OCI-LY3 (cell line): ENCODE results near the gene TMEM108.
A peak's percentile ranks its signal among the peaks of the same experiment; 100 is the strongest.

Source experiments
- H2AFZ ChIP-seq: fragments of 200-600, 300-600 bp; shearing (Covaris generic); 2 replicates; pipeline ENCODE4 v1.6.0; 2014; ENCODE audit warnings: antibody characterized with exemption, low read depth, low read length
- H3K27ac ChIP-seq: fragments of 200-600, 300-600 bp; sonication (generic); 2 replicates; pipeline ENCODE4 v1.5.1; 2014; ENCODE audit warnings: mild to moderate bottlenecking, low read length, moderate library complexity, mixed read lengths
- H3K27me3 ChIP-seq: fragments of 200-600, 300-600 bp; sonication (generic); 2 replicates; pipeline ENCODE4 v1.6.1; 2014; ENCODE audit warnings: low read depth, low read length, mixed read lengths
- H3K36me3 ChIP-seq: fragments of 200-600, 300-600 bp; sonication (generic); replicated peaks from 2 replicates; pipeline ENCODE3; 2014; ENCODE audit warnings: low read depth, low read length, mixed read lengths
- H3K4me1 ChIP-seq: fragments of 300-600, 200-600 bp; sonication (generic); 2 replicates; pipeline ENCODE4 v1.6.1; 2014; ENCODE audit warnings: low read length, mixed read lengths
- H3K4me2 ChIP-seq: fragments of 200-600, 300-600 bp; sonication (generic); 2 replicates; pipeline ENCODE4 v1.6.1; 2014; ENCODE audit warnings: low read length, mixed read lengths
- H3K4me3 ChIP-seq: fragments of 300-600, 200-600 bp; sonication (generic); 2 replicates; pipeline ENCODE4 v1.5.1; 2014; ENCODE audit warnings: antibody characterized with exemption, mild to moderate bottlenecking, low read length, moderate library complexity
- H3K79me2 ChIP-seq: fragments of 300-600, 200-600 bp; shearing (Covaris generic); 2 replicates; pipeline ENCODE4 v1.6.1; 2014; ENCODE audit warnings: mild to moderate bottlenecking, low read length, mixed read lengths
- H3K9ac ChIP-seq: fragments of 300-600, 200-600 bp; shearing (Covaris generic); 2 replicates; pipeline ENCODE4 v1.6.0; 2014; ENCODE audit warnings: mild to moderate bottlenecking, low read length, moderate library complexity
- H3K9me3 ChIP-seq: fragments of 200-600, 300-600 bp; shearing (Covaris generic); 2 replicates; pipeline ENCODE4 v1.6.1; 2014; ENCODE audit warnings: low read length, mixed read lengths; ENCODE audit not compliant: insufficient read depth
- H4K20me1 ChIP-seq: fragments of 200-600, 300-600 bp; sonication (generic); 2 replicates; pipeline ENCODE4 v1.6.1; 2016; ENCODE audit warnings: low read length, mixed read lengths; ENCODE audit not compliant: insufficient read depth
- EZH2phosphoT487 ChIP-seq: fragments of 200-600 bp; shearing (Covaris generic); IDR thresholded peaks from 2 replicates; pipeline ENCODE4 v1.6.1; 2018; ENCODE audit warnings: antibody characterized with exemption, mixed run types, low read depth
- TF ChIP-seq, protein P1 (sequence below): fragments of 200-600, 300-600 bp; sonication (generic); IDR thresholded peaks from 2 replicates; pipeline ENCODE4 v1.5.1; 2014; ENCODE audit warnings: antibody characterized with exemption, low read length, low read depth

Gene TMEM108

DNA sequence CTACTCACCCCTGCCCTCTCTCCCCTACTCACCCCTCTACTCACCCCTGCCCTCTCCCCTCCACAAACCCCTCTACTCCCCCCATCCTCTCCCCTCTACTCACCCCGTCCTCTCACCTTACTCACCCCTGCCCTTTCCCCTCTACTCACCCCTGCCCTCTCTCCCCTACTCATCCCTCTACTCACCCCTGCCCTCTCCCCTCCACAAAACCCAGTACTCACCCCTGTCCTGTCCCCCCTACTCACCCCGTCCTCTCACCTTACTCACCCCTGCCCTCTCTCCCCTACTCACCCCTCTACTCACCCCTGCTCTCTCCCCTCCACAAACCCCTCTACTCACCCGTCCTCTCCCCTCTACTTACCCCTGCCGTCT lies 375.8 kb downstream of the TMEM108 start:
- Histone ChIP-seq H3K27me3 (peaks cover 23% of the 10 kb centered on the region), H3K9ac (no peak overlapping the region), H3K27ac (no peak overlapping the region), H3K36me3 (no peaks in the 10 kb centered on the region), H3K4me3 (no peak overlapping the region), H3K79me2 (no peaks in the 10 kb centered on the region), H2AFZ (no peak overlapping the region), H3K4me2 (no peak overlapping the region), H3K4me1 (no peaks in the 10 kb centered on the region), H4K20me1 (no peaks in the 10 kb centered on the region), H3K9me3 (no peaks in the 10 kb centered on the region)
- TF ChIP-seq, protein P1, sequence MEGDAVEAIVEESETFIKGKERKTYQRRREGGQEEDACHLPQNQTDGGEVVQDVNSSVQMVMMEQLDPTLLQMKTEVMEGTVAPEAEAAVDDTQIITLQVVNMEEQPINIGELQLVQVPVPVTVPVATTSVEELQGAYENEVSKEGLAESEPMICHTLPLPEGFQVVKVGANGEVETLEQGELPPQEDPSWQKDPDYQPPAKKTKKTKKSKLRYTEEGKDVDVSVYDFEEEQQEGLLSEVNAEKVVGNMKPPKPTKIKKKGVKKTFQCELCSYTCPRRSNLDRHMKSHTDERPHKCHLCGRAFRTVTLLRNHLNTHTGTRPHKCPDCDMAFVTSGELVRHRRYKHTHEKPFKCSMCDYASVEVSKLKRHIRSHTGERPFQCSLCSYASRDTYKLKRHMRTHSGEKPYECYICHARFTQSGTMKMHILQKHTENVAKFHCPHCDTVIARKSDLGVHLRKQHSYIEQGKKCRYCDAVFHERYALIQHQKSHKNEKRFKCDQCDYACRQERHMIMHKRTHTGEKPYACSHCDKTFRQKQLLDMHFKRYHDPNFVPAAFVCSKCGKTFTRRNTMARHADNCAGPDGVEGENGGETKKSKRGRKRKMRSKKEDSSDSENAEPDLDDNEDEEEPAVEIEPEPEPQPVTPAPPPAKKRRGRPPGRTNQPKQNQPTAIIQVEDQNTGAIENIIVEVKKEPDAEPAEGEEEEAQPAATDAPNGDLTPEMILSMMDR: no peak

DNA sequence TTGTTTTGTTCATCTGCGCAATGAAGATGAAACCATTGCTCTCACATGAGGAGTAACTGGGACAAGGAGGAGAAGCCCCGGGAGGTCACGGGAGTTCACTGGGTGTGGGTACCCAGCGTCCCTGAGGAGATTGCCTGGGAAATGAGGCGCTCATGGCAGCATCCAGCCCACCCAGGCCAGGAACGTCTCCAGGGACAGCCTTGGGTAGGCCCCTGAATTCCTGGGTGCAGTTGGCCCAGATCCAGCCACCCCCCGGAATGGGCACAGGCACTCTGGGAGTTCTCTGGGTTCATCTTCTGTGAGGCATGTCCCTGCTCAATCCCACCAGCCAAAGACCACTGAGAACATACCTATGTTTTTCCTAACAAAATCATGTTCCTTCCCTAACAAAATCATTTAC lies 380.2 kb downstream of the TMEM108 start:
- Histone ChIP-seq H3K27me3 (peaks cover 17% of the 10 kb centered on the region), H3K4me2 (no peak overlapping the region), H4K20me1 (no peaks in the 10 kb centered on the region), H3K27ac (no peak overlapping the region), H3K9me3 (no peaks in the 10 kb centered on the region), H3K4me1 (peaks cover 4% of the 10 kb centered on the region; the same call in 1 of the 2 replicates), H3K36me3 (no peaks in the 10 kb centered on the region), H3K79me2 (no peaks in the 10 kb centered on the region), H3K9ac (no peak overlapping the region), H2AFZ (no peak overlapping the region), H3K4me3 (no peak overlapping the region)
- TF ChIP-seq EZH2phosphoT487: no peak
- TF ChIP-seq, protein P1: no peak

DNA sequence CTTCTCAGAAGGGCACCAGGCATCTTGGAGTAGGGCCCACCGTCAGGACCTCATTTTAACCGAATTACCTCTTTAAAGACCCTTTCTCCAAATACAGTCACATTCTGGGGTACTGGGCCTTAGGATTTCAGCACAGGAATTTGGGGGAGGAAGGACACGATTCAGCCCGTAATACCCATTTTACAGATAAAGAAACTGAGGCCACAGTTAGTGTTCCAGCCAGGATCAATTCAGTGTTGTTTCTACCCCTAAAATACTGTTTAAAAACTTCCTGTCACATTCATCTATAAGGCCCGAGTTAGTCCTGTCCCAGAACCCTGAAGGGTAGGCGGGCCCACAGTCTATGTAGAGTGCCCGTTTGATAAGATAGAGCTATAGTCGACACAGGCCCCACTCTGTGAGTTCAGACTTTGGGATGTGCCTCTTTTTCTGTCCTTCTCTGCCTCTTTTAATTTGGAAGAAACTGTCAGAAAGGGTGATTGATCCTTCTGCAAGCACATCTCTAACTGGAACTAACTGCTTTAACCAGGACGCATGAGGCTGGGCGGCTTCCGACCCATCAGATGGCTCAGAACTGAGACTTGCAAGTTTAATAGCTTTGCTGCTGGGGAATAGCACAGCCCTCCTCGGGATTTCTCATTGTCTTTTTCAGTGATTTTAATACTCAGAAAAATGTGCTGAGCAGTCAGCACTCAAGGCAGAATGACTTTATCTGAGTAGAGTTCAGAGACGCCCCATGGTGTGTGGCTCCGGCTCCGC lies 381.1 kb downstream of the TMEM108 start:
- no peaks in the 10 kb centered on the region for H3K79me2 ChIP-seq
- H3K36me3 ChIP-seq: no peaks in the 10 kb centered on the region
- H2AFZ ChIP-seq: no peak overlapping the region
- H3K27ac ChIP-seq: no peak overlapping the region
- H4K20me1 ChIP-seq: no peaks in the 10 kb centered on the region
- H3K9me3 ChIP-seq: no peaks in the 10 kb centered on the region
- H3K9ac ChIP-seq: no peak overlapping the region
- H3K4me1 ChIP-seq: peaks cover 7% of the 10 kb centered on the region
- H3K27me3 ChIP-seq: peaks cover 18% of the 10 kb centered on the region
- no peak overlapping the region for H3K4me2 ChIP-seq
- H3K4me3 ChIP-seq: no peak overlapping the region
- TF ChIP-seq, protein P1: no peak
- no peak for TF ChIP-seq EZH2phosphoT487

DNA sequence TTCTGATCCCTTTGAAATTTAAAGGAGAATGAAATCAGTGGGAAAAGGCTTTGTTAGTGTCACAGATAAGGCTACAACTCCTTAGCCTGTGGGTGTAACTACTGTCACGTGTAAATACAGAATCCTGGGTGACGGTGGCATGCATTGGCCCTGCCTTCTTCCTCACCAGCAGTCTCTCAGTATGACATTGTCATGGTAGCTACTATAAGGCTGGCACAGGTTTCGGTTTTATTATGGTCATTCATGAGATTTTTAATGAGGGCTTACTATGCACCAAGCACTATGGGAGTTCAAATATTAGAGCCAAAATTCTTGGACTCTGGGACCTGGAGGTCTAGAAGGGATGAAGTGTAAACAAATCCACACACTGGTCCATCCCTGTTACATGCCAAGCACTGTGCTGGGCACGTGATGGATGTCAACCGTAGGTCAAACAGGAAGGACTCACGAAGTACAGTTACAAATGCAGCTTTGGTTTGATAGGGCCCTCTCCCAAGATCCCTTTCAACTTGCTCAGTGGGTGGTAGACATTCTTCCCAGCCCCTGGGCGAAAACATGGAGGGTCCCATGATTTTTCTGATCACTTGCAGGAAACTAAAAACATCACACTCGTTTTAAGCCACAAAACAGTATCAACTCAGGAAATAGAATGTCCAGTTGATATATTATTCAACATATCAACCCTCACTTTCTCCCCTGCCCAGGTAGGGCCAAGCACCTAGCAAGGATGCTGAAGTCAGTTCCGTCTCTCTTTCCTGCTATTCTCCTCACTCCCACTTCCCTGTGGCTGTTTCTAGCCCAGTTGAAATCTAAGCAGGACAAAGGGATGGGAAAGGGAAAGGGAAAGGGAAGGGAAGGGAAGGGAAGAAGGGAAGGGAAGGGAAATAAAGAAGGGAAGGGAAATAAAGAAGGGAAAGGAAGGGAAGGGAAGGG lies 387.0 kb downstream of the TMEM108 start:
- Histone ChIP-seq H3K27ac (no peak overlapping the region), H2AFZ (no peak overlapping the region), H3K9me3 (no peaks in the 10 kb centered on the region), H3K4me1 (peaks cover 17% of the 10 kb centered on the region), H3K4me2 (peak overlapping the region; percentile 98), H4K20me1 (no peaks in the 10 kb centered on the region), H3K4me3 (no peak overlapping the region), H3K9ac (no peak overlapping the region), H3K79me2 (no peaks in the 10 kb centered on the region), H3K36me3 (no peaks in the 10 kb centered on the region), H3K27me3 (peaks cover 34% of the 10 kb centered on the region)
- TF ChIP-seq, protein P1: no peak
- TF ChIP-seq EZH2phosphoT487: no peak
